Activated T-cell treated with anti-CD3 and anti-CD28 coated beads for 1 hour (primary cell): ENCODE data around the gene TRIM4.
A peak's percentile ranks its signal among the peaks of the same experiment; 100 is the strongest.
"Not testable (repeated sequence)": the region's sequence is repeated elsewhere in the genome, so short reads cannot be mapped to it uniquely, and the experiment has no call there.

Experiments
- DNase-seq: peaks from one replicate; pipeline ENCODE4 v3.0.0-alpha.2; 2020; ENCODE audit warnings: low read depth

TRIM4 gene, protein sequence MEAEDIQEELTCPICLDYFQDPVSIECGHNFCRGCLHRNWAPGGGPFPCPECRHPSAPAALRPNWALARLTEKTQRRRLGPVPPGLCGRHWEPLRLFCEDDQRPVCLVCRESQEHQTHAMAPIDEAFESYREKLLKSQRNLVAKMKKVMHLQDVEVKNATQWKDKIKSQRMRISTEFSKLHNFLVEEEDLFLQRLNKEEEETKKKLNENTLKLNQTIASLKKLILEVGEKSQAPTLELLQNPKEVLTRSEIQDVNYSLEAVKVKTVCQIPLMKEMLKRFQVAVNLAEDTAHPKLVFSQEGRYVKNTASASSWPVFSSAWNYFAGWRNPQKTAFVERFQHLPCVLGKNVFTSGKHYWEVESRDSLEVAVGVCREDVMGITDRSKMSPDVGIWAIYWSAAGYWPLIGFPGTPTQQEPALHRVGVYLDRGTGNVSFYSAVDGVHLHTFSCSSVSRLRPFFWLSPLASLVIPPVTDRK

DNA sequence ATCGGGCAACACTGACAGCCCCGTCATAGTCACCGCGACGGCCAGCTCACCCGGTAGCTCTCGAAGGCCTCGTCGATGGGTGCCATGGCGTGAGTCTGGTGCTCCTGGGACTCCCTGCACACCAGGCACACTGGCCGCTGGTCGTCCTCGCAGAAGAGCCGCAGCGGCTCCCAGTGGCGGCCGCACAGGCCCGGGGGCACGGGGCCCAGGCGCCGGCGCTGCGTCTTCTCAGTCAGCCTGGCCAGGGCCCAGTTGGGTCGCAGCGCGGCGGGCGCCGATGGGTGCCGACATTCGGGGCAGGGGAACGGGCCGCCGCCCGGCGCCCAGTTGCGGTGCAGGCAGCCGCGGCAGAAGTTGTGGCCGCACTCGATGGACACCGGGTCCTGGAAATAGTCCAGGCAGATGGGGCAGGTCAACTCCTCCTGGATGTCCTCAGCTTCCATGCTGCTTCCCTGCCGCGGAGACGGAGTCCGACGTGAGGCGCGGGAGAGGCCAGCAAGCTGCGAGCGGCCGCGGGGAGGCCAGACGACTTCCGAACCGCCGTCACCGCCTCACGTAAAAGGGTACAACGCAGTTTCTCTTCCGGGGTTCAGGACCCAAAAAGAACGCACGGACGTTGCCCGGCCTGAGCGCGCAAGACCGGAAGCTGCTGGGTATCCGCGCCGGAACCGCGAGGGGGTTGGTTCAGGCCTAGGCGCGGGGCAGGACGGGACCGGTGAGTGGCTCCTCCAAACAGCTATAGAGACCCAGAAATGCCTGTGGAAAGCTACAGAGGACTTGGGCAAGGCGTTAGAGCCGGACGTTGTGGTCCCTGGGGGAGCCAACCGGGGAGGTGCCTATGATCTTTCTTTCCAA lies at the start of gene TRIM4:
TRIM4 (minus strand) TSS at position 572 of the 855 bp plus-strand sequence; CDS start at position 443, 129 bp downstream.
- peak; percentile 81 for DNase-seq

DNA sequence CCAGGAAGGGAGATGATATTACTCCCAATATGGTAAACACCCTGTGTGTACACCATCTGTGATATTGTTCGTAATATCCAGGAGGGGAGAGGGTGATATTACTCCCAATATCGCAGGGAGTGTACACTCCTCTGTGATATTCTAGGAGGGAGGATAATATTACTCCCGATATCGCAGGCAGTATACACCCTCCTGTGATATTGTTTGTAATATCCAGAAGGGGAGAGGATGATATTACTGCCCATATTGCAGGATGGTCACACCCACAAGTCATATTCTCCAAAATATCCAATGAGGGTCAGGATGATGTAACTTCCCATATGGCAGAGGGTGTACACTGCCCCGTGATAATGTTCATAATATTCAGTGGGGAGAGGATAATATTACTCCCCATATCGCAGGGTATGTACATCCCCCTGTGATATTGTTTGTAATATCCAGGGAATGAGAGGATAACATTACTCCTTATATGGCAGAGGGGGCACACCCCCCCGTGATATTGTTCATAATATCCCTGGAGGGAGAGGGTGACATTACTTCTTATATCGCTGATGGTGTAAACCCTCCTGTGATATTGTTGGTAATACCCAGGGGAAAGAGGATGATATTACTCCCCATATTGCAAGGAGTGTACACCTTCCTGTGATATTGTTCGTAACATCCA lies 39.4 kb upstream of the TRIM4 start:
- DNase-seq, result no peak

DNA sequence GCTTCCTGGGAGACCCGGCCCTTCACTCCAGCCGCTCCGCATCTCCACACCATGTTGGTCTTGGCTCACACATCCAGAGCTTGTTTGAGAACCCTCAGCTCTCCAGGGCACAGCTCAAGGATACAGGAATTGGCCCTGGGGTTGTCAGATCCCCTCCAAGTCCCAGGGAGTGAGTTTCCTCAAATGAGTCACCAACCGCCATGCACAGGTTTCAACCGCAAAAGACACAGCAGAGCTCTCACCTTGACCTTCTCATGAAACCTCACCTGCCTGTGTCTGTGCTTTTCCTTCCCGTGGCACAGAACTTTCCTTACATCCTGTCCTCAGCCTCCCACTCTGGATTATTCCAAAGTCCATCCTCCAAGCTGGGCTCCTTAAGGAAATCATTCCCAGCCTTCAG lies 35.9 kb upstream of the TRIM4 start:
- no peak for DNase-seq

DNA sequence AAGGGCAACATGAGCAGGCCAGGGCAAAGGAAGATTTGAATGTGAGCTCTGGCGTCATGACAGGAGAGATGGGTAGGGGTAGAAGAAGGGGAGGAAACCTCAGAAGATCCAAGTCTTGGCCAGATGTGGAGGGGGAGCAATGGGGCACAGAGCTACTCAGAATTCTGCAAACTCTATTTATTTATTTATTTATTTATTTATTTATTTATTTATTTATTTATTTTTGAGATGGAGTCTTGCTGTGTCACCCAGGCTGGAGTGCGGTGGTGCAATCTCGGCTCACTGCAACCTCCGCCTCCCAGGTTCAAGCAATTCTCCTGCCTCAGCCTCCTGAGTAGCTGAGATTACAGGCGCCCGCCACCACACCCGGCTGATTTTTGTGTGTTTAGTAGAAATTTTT lies 35.3 kb upstream of the TRIM4 start:
- DNase-seq, result not testable (repeated sequence)

DNA sequence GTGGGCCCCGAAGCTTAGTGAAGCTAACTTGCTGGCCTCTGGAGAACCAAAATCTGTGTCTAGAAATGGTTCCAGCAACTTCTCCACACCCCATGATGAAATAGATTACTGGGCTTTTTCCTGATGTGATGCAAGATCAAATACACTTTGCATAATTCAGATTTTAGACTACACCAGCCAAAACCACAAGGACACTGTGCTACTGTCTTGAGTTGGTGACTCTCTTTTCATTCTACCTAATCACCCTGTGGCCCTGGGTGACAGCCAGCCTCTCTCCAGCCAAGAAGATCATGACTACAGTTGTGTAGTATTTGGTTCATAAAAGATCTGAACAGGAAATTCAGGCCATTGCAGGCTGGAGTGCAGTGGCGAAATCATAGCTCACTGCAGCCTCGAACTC lies 34.3 kb upstream of the TRIM4 start:
- DNase-seq, result no peak

DNA sequence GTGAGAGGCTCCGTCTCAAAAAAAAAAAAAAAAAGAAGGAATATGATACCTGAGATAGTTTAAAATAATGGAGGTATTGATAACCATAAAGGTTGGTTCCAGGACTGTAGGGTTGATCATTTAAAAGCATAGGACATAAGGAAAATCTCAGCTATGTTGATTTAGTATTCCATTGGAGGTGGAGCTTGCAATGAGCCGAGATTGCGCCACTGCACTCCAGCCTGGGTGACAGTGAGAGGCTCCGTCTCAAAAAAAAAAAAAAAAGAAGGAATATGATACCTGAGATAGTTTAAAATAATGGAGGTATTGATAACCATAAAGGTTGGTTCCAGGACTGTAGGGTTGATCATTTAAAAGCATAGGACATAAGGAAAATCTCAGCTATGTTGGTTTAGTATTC lies 33.3 kb upstream of the TRIM4 start:
- DNase-seq, result not testable (repeated sequence)

DNA sequence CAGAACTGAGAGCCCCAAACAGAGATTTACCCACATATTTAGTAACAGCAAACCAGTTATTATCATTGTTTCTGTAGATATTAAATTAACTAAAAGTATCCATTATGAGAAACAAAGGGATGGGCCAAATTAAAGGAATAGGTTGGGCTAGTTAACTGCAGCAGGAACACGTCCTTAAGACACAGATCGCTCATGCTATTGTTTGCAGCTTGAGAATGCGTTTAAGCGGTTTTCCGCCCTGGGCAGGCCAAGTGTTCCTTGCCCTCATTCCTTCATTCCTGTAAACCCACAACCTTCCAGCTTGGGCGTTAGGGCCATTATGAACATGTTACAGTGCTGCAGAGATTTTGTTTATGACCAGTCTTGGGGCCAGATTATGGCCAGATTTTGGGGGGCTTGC lies 31.5 kb upstream of the TRIM4 start:
- DNase-seq, result not testable (repeated sequence)

DNA sequence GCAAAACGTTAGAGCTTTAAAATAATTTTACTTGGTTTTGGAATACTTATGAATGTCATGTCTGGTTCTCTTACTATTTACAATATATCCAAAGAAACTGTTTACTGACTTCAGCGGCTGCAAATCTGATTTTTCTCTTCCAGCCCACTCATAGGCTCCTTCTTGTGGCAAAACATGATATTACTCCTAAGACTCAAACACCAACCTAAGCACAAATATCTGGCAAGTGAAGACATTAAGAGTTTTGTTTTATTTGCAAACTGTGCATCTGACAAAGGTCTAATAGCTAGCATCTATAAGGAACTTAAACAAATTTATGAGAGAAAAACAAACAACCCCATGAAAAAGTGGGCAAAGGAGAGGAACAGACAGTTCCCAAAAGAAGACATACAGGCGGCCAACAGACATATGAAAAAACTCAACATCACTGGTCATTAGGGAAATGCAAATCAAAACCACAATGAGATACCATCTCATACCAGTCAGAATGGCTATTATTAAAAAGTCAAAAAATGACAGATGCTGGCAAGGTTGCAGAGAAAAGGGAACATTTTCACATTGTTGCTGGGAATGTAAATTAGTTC lies 30.4 kb upstream of the TRIM4 start:
- DNase-seq, result no peak

DNA sequence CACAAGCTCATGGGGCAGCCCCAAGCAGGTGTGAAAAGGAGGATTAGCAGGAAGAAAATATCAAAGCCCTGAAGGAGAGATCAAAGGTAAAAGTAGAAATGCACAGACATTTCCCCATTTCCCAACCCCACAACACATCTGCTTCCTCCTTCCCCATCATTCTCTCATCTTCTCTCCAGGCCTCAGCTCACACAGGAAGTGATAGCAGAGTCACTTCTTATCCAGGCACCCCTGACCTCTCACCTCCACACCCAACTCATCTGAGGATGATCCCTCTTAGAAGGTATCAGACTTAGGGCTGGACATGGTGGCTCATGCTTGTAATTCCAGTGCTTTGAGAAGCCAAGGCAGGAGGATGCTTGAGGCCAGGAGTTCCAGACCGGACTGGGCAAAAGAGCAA lies 28.3 kb upstream of the TRIM4 start:
- DNase-seq, result no peak

DNA sequence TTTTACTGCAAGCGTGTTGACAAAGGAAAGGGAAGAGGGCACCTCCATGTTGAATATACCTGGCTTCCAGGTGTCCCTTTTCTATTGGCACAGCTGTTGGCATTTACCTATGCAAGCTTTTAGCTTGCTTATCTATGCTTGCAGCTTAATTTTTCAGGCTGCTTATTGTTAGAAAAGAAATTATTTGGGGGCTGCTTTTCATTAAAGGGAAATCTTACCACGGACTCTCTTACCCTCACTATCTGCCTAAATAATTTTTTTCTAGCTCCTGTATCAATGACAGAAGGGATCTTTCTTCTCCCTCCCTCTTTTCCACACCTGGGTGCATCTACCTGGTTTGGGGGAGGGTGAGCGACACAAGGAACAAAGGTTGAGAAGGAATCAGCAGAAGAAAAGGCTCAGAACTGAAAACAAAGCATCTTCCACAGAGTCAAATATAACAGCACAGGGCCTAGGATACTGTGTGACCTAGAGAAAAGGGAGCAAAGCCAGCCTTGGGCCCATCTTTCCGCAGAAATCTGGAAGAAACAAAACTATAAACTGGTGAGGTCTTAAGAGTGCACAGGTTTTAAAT lies 25.3 kb upstream of the TRIM4 start:
- DNase-seq, result no peak

DNA sequence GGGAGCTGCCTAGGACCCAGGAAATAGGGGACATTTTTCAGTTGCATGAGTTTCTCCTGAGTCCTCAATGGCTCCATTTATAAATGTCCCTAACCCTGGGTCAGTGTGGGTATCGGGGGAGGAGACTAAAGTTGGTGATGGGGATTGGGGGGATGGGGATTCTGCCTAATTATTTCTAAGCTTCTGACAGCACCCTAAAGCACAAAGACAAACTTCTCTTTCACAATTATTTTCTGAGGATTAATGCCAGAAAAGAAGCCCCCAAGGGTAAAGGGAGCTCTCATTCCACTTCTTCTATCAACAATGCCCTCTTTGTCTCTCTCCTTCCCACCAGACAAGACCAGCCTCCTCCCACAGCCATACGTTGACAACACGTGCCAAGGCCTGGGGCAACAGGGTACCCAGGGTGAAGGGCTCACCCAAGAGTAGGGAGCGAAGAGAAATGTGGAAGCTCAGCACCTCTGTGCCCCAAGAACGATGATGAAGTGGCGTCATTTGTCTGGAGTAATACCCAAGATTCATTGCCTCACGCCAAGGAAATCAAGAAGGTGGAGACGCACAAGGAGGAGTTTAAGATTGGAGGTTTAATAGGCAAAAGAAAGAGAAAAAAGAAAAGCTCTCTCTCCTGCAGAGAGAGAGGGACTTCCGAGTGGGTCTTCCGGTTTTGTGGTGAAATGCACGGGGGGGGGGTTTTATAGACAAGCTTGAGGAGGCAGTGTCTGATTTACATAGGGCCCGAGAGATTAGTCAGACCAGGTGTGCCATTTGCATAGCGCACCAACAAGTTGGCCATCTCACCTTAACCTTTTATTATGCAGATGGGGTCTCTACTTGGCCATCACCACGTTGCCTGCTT lies 24.5 kb upstream of the TRIM4 start:
- no peak for DNase-seq

DNA sequence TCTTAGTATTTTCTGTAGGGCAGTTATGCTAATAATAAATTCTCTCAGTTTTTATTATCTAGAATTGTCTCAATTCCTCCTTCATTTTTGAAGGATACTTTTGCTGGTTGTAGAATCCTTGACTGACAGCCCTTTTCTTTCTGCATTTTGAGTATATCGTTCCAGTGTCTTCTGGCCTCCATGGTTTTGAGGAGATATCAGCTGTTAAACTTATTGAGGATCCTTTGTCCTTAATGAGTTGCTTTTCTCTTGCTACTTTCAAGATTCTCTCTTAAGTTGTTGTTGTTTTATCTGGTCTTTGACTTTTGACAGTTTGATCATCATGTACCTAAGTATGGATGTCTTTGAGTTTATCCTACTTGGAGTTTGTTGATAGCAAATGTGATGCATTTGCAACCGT lies 19.0 kb upstream of the TRIM4 start:
- no peak for DNase-seq

DNA sequence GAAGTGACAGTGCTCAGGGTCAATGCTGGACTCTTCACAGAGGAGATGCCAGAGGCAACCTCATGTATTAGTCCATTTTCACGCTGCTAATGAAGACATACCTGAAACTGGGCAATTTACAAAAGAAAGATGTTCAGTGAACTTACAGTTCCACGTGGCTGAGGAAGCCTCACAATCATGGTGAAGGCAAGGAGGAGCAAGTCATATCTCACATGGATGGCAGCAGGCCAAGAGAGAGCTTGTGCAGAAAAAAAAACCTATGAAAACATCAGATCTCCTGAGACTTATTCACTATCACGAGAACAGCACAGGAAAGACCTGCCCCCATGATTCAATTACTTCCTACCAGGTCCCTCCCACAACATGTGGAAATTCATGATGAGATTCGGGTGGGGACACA lies 15.7 kb upstream of the TRIM4 start:
- not testable (repeated sequence) for DNase-seq

DNA sequence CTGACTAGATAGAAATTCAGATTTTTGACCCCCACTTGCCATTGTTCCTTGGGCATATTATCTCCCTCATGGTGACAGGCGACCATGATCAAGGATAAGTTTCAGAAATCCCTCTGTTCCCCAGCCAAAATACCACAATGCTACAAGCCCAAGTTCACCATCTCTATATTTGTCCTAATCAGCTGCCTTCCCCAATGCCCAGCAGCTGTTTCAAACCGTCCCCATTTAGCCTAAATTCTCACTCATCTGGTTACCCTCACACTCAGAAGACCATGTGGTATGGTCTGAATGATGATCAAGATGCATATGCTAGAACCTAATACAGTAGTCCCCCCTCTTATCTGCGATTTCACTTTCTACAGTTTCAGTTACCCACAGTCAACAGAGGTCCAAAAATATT lies 11.0 kb upstream of the TRIM4 start:
- DNase-seq, result no peak

DNA sequence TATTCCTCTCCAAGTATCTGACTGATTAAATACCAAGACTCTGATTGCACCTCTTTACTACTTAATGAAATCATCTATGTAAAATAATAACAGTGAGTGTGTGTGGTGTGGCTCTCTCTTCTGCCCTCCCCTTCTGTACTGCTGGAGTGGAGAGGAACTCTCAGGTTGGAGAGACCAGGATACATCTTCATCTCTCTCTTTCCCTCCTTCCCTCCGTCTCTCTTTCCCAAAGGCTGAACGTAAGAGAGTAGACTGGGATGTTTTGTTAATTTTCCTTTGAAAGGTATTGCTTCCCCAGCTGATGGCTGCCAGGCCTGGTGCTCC lies 10.4 kb upstream of the TRIM4 start:
- DNase-seq, result no peak

DNA sequence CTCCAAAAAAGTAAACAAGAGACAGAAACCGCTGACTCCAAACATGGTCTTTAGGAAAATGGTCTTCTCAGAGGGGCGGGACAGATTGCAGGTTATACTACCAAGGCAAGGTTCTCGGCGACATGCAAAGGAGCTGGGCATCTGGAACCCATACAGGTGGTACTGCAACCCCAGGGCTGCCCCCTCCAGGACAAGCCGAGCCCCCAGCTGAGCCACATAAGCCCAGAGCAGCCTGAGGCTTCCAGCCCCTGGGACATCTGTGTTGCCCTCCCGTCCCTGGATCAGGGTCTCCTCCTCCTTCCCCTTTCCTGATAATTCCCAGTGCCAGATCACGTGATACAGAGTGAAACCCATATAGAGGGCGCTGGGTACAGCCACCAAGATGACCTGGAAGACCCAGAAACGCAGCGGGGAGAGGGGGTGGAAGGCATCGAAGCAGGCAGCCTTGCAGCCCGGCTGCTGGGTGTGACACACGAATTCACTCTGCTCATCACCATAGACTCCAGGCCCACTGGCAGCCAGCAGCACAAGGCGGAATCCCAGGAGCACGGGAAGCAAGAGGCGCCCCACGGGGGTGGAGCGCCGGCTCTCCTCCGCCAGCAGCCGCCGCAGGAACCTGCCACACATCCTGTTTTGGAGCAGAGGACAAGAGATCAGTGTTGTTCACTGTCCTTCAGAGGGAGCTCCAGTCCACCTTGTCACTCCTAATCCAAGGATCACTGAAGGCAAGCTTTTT lies 9.8 kb upstream of the TRIM4 start, which contains the start of gene GJC3:
GJC3 (minus strand) TSS at position 627 of the 736 bp plus-strand sequence; CDS start at position 627, 0 bp downstream.
- DNase-seq, result peak; percentile 17

DNA sequence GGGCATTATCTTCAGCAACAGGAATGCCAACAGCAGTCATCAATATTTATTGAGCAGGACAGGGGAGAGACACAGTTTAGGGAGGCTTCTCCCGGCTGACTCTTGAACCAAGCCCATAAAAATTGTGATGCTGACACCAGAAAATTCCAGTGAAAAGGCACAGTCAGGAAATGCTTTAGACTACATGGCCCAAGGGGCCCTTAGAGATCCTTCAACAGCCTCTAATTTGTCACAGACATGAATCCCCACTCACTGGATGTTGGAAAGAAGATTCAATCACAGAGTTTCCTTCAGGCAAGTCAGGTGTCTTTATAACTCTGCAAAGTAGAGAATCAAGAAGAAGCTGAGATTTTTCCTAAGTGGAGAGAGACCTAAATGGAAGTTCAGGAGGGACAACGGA lies 8.9 kb upstream of the TRIM4 start:
- no peak for DNase-seq

DNA sequence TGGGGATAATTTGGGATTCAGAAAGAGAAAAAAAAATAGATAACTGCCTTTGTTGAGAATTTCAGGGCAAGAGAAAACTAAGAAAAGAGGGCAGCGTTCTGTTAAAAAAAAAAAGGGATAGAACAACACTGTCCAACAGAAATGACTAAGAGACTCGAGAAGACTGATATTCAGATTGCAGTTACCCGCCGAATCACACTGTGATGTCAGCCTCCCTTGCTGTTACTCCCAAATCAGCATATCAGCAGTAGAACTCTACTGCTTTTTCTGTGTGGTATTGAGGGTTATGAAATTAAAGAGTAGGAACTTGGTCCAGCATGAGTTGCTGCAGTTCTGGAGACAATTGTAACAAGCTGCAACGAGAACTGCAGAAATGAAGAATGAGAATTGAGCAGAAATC lies 8.2 kb upstream of the TRIM4 start:
- DNase-seq, result no peak

DNA sequence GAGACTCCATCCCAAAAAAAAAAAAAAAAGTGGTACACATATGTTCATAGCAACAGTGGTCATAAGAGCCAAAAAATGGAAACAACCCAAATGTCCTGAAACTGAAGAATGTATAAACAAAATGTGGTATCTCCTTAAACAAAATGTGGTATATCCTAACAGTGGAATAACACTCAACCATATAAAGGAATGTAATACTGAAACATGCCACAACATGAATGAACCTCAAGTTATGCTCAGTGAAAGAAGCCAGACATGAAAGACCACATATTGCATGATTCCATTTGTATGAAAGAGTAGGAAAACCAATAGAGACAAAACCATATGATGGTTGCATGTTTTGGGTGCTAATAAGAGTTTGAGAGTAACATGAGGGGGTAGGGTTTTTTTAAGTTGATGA lies 7.0 kb upstream of the TRIM4 start:
- DNase-seq, result no peak

DNA sequence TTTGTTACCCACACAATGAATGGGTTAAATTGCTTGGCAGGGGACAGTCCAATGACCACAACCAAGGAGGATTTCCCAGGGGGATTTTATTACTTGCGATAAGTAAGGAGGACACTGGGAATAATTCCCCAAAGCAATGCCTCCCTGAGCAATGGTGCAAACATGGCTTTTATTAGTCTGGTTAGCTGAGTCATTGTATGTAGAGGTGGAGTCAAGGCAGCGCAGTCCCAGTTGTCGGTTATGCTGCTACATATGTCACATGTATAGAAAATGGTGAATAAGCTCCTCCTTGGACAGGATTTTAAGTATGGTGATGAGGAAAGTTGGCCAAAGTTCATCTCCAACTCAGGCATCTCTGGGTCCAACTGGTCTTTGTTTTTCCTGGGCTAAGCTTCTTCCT lies 3.9 kb upstream of the TRIM4 start:
- no peak for DNase-seq
